ENCODE results near the gene HSPB6.

GRCh38 chr19:35734889-35735288 lies 21.9 kb downstream of the HSPB6 start:
- TF ChIP-seq CTCF (IDR thresholded peaks at IDR 0.05) (no peak), POLR2AphosphoS5 (IDR thresholded peaks at IDR 0.05) (no peak), POLR2A (IDR thresholded peaks at IDR 0.05) (no peak), EP300 (IDR thresholded peaks at IDR 0.05; ENCODE audit: low read depth) (no peak)

Data from transverse colon (tissue), 4 donors.